GM18951 (cell line): ENCODE data around the gene BMPR1B.

ENCODE experiments used
- POLR2A ChIP-seq: IDR thresholded peaks from 4 replicates; pipeline ENCODE4 v1.6.1; 2011; ENCODE audit warnings: mild to moderate bottlenecking; ENCODE audit not compliant: insufficient read length, insufficient read depth; ENCODE audit errors: extremely low read depth
- in situ Hi-C: fragments of 300-500 bp; cut with MboI; formaldehyde crosslinking; loops from one replicate; pipeline ENCODE4 v1.12.0; 2022; ENCODE audit warnings: low sequenced_read_pairs, mixed read lengths, inconsistent platforms; ENCODE audit not compliant: unreplicated experiment

The BMPR1B gene

DNA sequence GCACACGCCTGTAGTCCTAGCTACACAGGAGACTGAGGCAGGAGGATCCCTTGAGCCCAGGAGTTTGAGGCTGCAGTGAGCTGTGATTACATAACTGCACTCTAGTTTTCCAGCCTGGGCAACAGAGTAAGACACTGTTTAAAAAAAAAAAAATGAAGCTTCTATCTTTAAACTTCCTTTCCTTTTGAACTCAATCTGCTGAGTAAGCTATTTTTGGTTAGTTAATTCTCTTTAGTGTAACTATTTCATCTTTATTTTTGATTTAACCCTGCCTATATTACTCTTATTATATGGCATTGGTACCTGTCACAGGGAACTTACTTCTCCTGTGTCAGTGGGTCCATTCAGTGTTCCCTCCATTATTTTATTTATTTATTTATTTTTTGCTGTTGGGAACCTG is 160.8 kb downstream of the BMPR1B start:
- in situ Hi-C loops: no loop called here
- no peak for TF ChIP-seq POLR2A

GRCh38 chr4:94920369-94920768 is 162.6 kb downstream of the BMPR1B start:
- in situ Hi-C loops: no loop called here
- TF ChIP-seq POLR2A: no peak

- in situ Hi-C loops: no loop called here
- no peak for TF ChIP-seq POLR2A
Observed at GRCh38 chr4:94924566-94924965, 166.8 kb downstream of the BMPR1B start.

DNA sequence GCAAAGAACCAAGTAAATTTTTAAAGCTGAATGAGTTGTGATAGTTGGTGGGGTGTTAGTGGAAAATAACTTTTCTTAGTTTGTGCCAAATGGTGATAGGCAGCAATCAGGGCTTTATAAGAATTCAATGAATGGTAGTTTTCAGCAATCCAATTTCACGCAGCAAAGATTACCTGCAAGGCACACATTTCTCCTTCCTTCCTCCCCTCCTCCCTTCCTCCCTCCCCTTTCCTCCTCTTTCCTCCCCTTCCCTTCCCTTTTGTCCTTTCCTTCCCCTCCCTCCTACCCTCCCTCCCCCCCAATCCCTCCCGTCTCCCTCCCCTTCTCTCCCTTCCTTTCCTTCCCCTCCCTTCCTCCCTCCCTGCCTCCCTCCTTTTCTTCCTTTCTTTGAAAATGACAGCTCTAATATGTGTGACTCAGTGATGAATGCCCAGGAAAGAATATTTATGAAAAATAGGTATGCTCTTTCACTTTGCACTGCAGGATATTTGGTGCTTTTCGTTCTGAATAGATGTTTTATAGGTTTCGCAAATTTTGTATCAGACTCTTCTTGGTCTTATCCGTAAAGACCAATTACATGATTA is 168.1 kb downstream of the BMPR1B start:
- TF ChIP-seq POLR2A: no peak
- in situ Hi-C loops: no loop called here

- in situ Hi-C loops: no loop called here
- no peak for TF ChIP-seq POLR2A
Observed at GRCh38 chr4:94926936-94927335, 169.2 kb downstream of the BMPR1B start.

GRCh38 chr4:94927696-94928095 is 169.9 kb downstream of the BMPR1B start:
- in situ Hi-C loops: no loop called here
- no peak for TF ChIP-seq POLR2A

DNA sequence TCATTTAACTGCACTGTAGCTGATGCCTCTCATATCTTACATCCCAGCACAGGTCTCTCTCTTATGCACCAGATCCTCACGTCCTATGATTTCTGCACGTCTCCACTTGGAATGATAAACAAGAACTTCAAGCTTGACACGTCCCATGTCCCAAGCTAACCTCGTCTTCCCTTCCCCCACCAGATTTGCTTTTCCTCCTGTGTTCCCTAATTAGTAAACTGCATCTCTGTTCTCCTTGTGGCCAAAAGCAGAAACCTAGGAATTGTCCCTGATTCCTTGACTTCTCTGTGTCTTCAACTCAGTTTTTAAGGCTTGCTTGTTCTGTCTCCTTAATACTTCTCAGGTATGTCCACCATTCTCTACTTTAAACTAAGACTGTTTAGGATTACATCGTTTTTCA is 171.9 kb downstream of the BMPR1B start:
- in situ Hi-C loops: no loop called here
- TF ChIP-seq POLR2A: no peak

- TF ChIP-seq POLR2A: no peak
- in situ Hi-C loops: no loop called here
Observed at GRCh38 chr4:94931626-94932025, 173.9 kb downstream of the BMPR1B start.

GRCh38 chr4:94932366-94932765 is 174.6 kb downstream of the BMPR1B start:
- in situ Hi-C loops: no loop called here

DNA sequence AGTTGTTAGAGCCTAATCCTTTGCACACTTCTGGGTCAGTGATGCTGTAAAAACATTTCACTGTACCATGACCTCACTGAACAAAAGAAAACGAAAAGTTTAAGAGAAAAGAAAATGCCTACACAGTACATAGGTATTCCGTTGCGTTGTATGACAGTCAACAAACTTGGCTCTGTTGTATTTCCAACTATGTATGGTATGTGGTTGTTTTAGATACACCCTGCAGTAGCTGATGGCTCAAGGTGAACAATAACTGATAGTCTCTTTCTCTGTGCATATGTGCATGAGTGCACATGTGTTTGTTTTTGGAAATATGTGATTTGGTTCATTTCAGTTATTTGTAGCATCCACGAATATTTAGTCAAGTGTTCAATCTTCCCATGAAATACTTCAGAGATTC is 176.0 kb downstream of the BMPR1B start:
- TF ChIP-seq POLR2A: no peak
- in situ Hi-C loops: no loop called here

More at GRCh38 chr4:94932366-94932765, 174.6 kb downstream of the BMPR1B start:
- no peak for TF ChIP-seq POLR2A

GRCh38 chr4:94934201-94934600 is 176.4 kb downstream of the BMPR1B start:
- no peak for TF ChIP-seq POLR2A
- in situ Hi-C loops: no loop called here

DNA sequence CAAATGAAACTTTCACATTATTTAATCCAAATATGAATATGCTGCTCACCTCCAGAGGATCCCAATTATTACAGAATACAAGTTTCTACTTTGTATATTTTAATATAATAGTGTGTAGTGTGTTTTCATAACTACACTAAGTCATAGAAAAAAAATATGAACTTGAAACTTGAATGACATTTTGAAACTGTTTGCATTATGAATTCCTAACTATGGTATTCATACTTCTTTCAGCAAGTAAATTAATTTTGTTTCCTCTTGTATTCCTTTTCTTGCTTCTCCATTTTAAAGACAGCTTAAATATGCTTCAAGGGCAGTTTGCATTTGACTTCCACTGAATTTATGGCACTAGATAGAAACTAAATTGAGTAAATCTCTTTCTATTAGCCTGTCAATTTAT is 177.1 kb downstream of the BMPR1B start:
- no peak for TF ChIP-seq POLR2A
- in situ Hi-C loops: no loop called here

- TF ChIP-seq POLR2A: no peak
- in situ Hi-C loops: no loop called here
Observed at GRCh38 chr4:94936854-94937253, 179.1 kb downstream of the BMPR1B start.

- TF ChIP-seq POLR2A: no peak
- in situ Hi-C loops: no loop called here
Observed at GRCh38 chr4:94939791-94940519, 182.2 kb downstream of the BMPR1B start.
